Trophoblast cell (in vitro differentiated cells and primary cell): ENCODE measurements around the gene CD200.
A peak's percentile ranks its signal among the peaks of the same experiment; 100 is the strongest.

ENCODE experiments used
- DNase-seq, 2 donors: peaks; one replicate each; pipeline ENCODE4 v3.0.0-alpha.2; 2016
- H2AFZ ChIP-seq: 2 replicates; pipeline ENCODE4 v1.6.1; 2013; ENCODE audit warnings: low read length, moderate library complexity, mild to moderate bottlenecking; ENCODE audit not compliant: insufficient read depth, poor library complexity
- H2AK5ac ChIP-seq: 2 replicates; pipeline ENCODE4 v1.6.1; 2013; ENCODE audit warnings: mild to moderate bottlenecking, low read length
- H2BK120ac ChIP-seq: 2 replicates; pipeline ENCODE4 v1.6.1; 2013; ENCODE audit warnings: low read length, mild to moderate bottlenecking, moderate library complexity; ENCODE audit not compliant: insufficient read depth, poor library complexity
- H2BK12ac ChIP-seq: 2 replicates; pipeline ENCODE4 v1.6.1; 2013; ENCODE audit warnings: mild to moderate bottlenecking, low read length, moderate library complexity
- H2BK5ac ChIP-seq: 2 replicates; pipeline ENCODE4 v1.6.1; 2013; ENCODE audit warnings: low read length, low read depth, moderate library complexity, mild to moderate bottlenecking; ENCODE audit not compliant: poor library complexity
- H3K14ac ChIP-seq: 2 replicates; pipeline ENCODE4 v1.6.1; 2013; ENCODE audit warnings: mild to moderate bottlenecking, low read length
- H3K18ac ChIP-seq: 2 replicates; pipeline ENCODE4 v1.6.1; 2013; ENCODE audit warnings: mild to moderate bottlenecking, low read length
- H3K23ac ChIP-seq: 2 replicates; pipeline ENCODE4 v1.6.1; 2013; ENCODE audit warnings: low read length
- H3K27ac ChIP-seq: 2 replicates; pipeline ENCODE4 v1.5.1; 2013; ENCODE audit warnings: low read depth, mild to moderate bottlenecking, inconsistent platforms, low read length, moderate library complexity
- H3K27me3 ChIP-seq: 2 replicates; pipeline ENCODE4 v1.6.1; 2013; ENCODE audit warnings: inconsistent platforms, mild to moderate bottlenecking, low read length, moderate library complexity; ENCODE audit not compliant: insufficient read depth
- H3K36me3 ChIP-seq, 2 experiments: 1 replicate in 1 of 2; 2 replicates in 1 of 2; pipeline ENCODE4 v1.6.1; 2013; ENCODE audit warnings: low read length in 2 of 2, mild to moderate bottlenecking in 2 of 2, moderate library complexity in 1 of 2; ENCODE audit not compliant: insufficient read depth in 2 of 2, control insufficient read depth in 1 of 2
- H3K4ac ChIP-seq: 2 replicates; pipeline ENCODE4 v1.6.1; 2013; ENCODE audit warnings: low read depth, mild to moderate bottlenecking, low read length, moderate library complexity
- H3K4me1 ChIP-seq, 2 experiments: 1 replicate in 1 of 2; 2 replicates in 1 of 2; pipeline ENCODE4 v1.6.1; 2013; ENCODE audit warnings: low read length in 2 of 2, mild to moderate bottlenecking in 2 of 2, moderate library complexity in 1 of 2; ENCODE audit not compliant: insufficient read depth in 2 of 2, control insufficient read depth in 1 of 2
- H3K4me2 ChIP-seq: 2 replicates; pipeline ENCODE4 v1.6.1; 2013; ENCODE audit warnings: inconsistent platforms, mild to moderate bottlenecking, low read length, moderate library complexity
- H3K4me3 ChIP-seq: 2 replicates; pipeline ENCODE4 v1.5.1; 2013; ENCODE audit warnings: mild to moderate bottlenecking, low read depth, low read length, inconsistent platforms
- H3K79me1 ChIP-seq: one replicate; pipeline ENCODE4 v1.6.1; 2013; ENCODE audit warnings: low read length
- H3K79me2 ChIP-seq: 2 replicates; pipeline ENCODE4 v1.6.1; 2013; ENCODE audit warnings: low read length, mild to moderate bottlenecking; ENCODE audit not compliant: control insufficient read depth, insufficient read depth, poor library complexity
- H3K9ac ChIP-seq: 2 replicates; pipeline ENCODE4 v1.6.1; 2013; ENCODE audit warnings: mild to moderate bottlenecking, low read length
- H3K9me3 ChIP-seq: 2 replicates; pipeline ENCODE4 v1.6.1; 2013; ENCODE audit warnings: low read depth, mild to moderate bottlenecking, control low read depth, inconsistent platforms, low read length; ENCODE audit not compliant: insufficient read depth
- H4K12ac ChIP-seq: 2 replicates; pipeline ENCODE4 v1.6.1; 2013; ENCODE audit warnings: low read depth, mild to moderate bottlenecking, low read length, moderate library complexity
- H4K8ac ChIP-seq: 2 replicates; pipeline ENCODE4 v1.6.1; 2013; ENCODE audit warnings: low read depth, mild to moderate bottlenecking, low read length, moderate library complexity
- H4K91ac ChIP-seq: one replicate; pipeline ENCODE4 v1.6.1; 2013; ENCODE audit warnings: low read depth, mild to moderate bottlenecking, low read length, moderate library complexity
- WGBS: extraction: QIAGEN DNeasy Blood & Tissue Kit; methylation state at CpG from one replicate; pipeline ENCODE4 v1.1.7; 2013; ENCODE audit warnings: missing lambda C conversion rate; ENCODE audit not compliant: insufficient read length, insufficient coverage; ENCODE audit errors: extremely low coverage; 5-methylcytosine and 5-hydroxymethylcytosine counted together

Gene CD200

GRCh38 chr3:112393360-112393728, 60.4 kb downstream of the CD200 start:
- Histone ChIP-seq H3K4me3 (no peak overlapping the region), H3K79me1 (peaks cover 16% of the 10 kb centered on the region), H3K79me2 (peaks cover 1% of the 10 kb centered on the region), H3K9ac (no peak overlapping the region), H3K27me3 (no peaks in the 10 kb centered on the region), H4K12ac (no peak overlapping the region), H3K27ac (no peak overlapping the region), H2BK120ac (no peak overlapping the region), H2BK5ac (no peak overlapping the region), H3K4ac (no peak overlapping the region), H4K91ac (no peak overlapping the region), H2AFZ (no peak overlapping the region), H3K4me1 (peaks cover 5 to 8% of the 10 kb centered on the region in 2 experiments), H2AK5ac (no peak overlapping the region), H3K36me3 (no peaks in the 10 kb centered on the region), H3K9me3 (no peaks in the 10 kb centered on the region), H3K14ac (no peak overlapping the region), H2BK12ac (no peak overlapping the region), H3K23ac (no peak overlapping the region), H3K18ac (no peak overlapping the region), H3K4me2 (no peak overlapping the region), H4K8ac (no peak overlapping the region)
- WGBS = no CpG with 5 or more reads among the region's 3 CpGs
- no peak for DNase-seq

- Histone ChIP-seq H3K79me1 (peaks cover 16% of the 10 kb centered on the region), H3K4me1 (peaks cover 5 to 8% of the 10 kb centered on the region in 2 experiments), H4K8ac (peak overlapping the region; percentile 82), H4K12ac (no peak overlapping the region), H3K14ac (no peak overlapping the region), H3K4me3 (no peak overlapping the region), H2AFZ (no peak overlapping the region), H3K27me3 (no peaks in the 10 kb centered on the region), H2BK12ac (no peak overlapping the region), H3K4me2 (no peak overlapping the region), H3K27ac (no peak overlapping the region), H2AK5ac (no peak overlapping the region), H3K18ac (no peak overlapping the region), H2BK120ac (peak overlapping the region; percentile 41), H3K36me3 (no peaks in the 10 kb centered on the region), H4K91ac (no peak overlapping the region), H3K79me2 (peaks cover 1% of the 10 kb centered on the region), H3K9ac (no peak overlapping the region), H3K23ac (no peak overlapping the region), H3K9me3 (no peaks in the 10 kb centered on the region), H3K4ac (no peak overlapping the region), H2BK5ac (peak overlapping the region; percentile 81)
- WGBS = no CpG with 5 or more reads among the region's 4 CpGs
- peak; percentile 44 to 83 for DNase-seq
Measured at GRCh38 chr3:112394003-112394640, 61.2 kb downstream of the CD200 start.

- Histone ChIP-seq H3K4me1 (peaks cover 5 to 8% of the 10 kb centered on the region in 2 experiments), H2BK5ac (peak overlapping the region; percentile 92), H2BK120ac (peak overlapping the region; percentile 94), H3K23ac (no peak overlapping the region), H3K14ac (peak overlapping the region; percentile 84), H3K4me2 (no peak overlapping the region), H3K4me3 (no peak overlapping the region), H3K36me3 (no peaks in the 10 kb centered on the region), H2BK12ac (peak overlapping the region; percentile 92), H4K8ac (no peak overlapping the region), H3K18ac (no peak overlapping the region), H3K79me1 (peaks cover 16% of the 10 kb centered on the region), H3K27me3 (no peaks in the 10 kb centered on the region), H4K12ac (no peak overlapping the region), H2AK5ac (no peak overlapping the region), H3K27ac (peak overlapping the region; percentile 64), H3K4ac (no peak overlapping the region), H3K79me2 (peaks cover 1% of the 10 kb centered on the region), H3K9me3 (no peaks in the 10 kb centered on the region), H2AFZ (no peak overlapping the region), H3K9ac (no peak overlapping the region), H4K91ac (peak overlapping the region; percentile 62)
- peak; percentile 76 to 88 for DNase-seq
- no CpG with 5 or more reads among the region's 5 CpGs for WGBS
Measured at GRCh38 chr3:112395181-112395895, 62.4 kb downstream of the CD200 start.

GRCh38 chr3:112395896-112396290, 62.9 kb downstream of the CD200 start:
- Histone ChIP-seq H3K4me1 (peaks cover 5 to 7% of the 10 kb centered on the region in 2 experiments), H3K23ac (no peak overlapping the region), H2BK120ac (no peak overlapping the region), H3K4me2 (no peak overlapping the region), H3K4ac (no peak overlapping the region), H3K18ac (no peak overlapping the region), H3K36me3 (no peaks in the 10 kb centered on the region), H3K27ac (no peak overlapping the region), H3K4me3 (no peak overlapping the region), H4K8ac (no peak overlapping the region), H2AK5ac (no peak overlapping the region), H3K9ac (no peak overlapping the region), H3K79me1 (peaks cover 13% of the 10 kb centered on the region), H2BK5ac (no peak overlapping the region), H2AFZ (no peak overlapping the region), H3K27me3 (no peaks in the 10 kb centered on the region), H3K79me2 (peaks cover 1% of the 10 kb centered on the region), H4K91ac (no peak overlapping the region), H2BK12ac (no peak overlapping the region), H3K9me3 (no peaks in the 10 kb centered on the region), H4K12ac (no peak overlapping the region), H3K14ac (no peak overlapping the region)
- WGBS = no CpG with 5 or more reads among the region's 1 CpG
- DNase-seq = no peak
